ENCODE measurements around the gene TUNAR.

- TF ChIP-seq, protein P1, sequence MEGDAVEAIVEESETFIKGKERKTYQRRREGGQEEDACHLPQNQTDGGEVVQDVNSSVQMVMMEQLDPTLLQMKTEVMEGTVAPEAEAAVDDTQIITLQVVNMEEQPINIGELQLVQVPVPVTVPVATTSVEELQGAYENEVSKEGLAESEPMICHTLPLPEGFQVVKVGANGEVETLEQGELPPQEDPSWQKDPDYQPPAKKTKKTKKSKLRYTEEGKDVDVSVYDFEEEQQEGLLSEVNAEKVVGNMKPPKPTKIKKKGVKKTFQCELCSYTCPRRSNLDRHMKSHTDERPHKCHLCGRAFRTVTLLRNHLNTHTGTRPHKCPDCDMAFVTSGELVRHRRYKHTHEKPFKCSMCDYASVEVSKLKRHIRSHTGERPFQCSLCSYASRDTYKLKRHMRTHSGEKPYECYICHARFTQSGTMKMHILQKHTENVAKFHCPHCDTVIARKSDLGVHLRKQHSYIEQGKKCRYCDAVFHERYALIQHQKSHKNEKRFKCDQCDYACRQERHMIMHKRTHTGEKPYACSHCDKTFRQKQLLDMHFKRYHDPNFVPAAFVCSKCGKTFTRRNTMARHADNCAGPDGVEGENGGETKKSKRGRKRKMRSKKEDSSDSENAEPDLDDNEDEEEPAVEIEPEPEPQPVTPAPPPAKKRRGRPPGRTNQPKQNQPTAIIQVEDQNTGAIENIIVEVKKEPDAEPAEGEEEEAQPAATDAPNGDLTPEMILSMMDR (IDR thresholded peaks at IDR 0.05), result no peak
- no peak for TF ChIP-seq POLR2AphosphoS5 (IDR thresholded peaks at IDR 0.05)
- TF ChIP-seq POLR2A (IDR thresholded peaks at IDR 0.05), result no peak
- no peak for TF ChIP-seq EP300 (IDR thresholded peaks at IDR 0.05)
These were observed 14.4 kb upstream of the TUNAR start for GRCh38 chr14:95862243-95862642.
